Stimulated activated CD4-positive, alpha-beta T cell treated with anti-CD3 and anti-CD28 coated beads, TNF-alpha, amount 100 ng/mL, for 1 hour (primary cell): ENCODE data around the gene PRDM2.

ENCODE experiments used
- DNase-seq, 3 donors: peaks; one replicate each; pipeline ENCODE4 v3.0.0-alpha.2; 2020; ENCODE audit warnings: low read depth in 3 of 3, low spot score in 1 of 3

Gene PRDM2

DNA sequence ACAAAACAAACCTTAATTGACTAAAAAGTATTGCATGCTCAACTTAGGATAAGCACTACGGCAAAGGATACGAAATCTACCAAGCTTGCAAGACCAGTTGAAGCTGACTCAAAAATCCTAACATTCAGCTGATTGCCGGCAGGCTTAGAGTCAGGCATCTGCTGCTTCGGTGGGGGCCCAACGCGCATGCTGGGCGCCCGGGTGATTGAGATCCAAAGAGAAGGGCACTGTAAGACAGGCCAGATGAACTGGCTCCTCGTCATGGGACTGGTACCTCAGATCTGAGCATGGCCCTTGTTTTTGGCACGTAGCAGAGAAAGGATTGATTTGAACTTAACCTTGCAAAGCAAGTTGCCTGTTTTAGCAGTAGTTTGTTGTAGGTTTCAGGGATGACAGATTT, 86.6 kb downstream of the PRDM2 start:
- no peak for DNase-seq

GRCh38 chr1:13788795-13789194, 88.8 kb downstream of the PRDM2 start:
- DNase-seq: no peak

DNA sequence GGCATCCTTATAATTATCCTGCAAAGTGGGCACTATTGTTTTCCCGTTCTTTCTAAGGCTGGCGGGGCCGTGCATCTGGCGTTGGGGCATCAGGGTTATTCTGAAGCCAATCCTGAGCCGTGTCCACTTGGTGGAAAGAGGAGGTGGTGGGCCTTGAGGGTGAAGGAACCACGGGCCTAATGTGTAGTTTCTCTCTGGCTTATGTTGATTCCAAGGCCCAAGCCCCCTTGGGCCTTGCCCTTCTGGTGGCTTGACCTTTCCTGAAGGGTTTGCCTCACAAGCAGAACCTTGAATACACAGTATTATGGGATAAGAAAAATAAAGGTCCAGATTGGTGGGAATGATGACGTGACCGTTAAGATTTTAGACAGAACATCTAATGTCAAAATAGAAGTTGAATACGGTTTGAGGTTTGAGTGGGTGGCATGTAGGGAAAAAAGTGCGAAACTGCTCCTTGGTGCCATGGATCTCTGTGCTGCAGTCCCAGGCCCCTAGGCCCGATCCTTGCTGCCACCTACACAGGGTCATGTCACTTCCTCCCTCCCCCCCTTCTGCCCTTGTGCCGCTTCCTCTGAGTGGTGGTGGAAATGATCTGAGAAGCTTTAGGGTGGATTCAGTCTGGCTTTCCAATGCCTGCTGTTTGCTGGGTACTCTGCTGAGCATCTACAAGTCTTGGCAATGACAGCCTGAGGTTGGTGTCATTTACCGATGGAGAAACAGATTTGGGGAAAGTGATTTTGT, 90.5 kb downstream of the PRDM2 start:
- DNase-seq: no peak

DNA sequence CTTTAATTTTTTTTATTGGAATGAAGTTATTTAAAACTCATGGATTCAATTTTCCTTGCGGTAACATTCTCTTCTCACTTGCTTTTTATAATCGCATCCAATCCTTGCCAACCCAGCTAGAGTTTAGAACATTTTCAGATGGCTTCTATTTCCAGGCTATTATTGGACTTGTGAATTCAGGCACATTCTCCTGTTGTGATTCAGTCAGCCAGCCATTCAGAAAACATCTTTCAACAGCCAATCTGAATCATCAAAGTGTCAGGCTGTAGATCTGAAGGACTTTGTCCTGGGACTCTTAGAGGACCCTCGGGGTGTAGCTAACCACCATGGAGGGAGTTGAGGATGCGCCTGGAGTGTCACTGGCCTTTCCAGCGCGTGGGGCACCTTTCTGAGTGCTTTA, 92.4 kb downstream of the PRDM2 start:
- DNase-seq: no peak

GRCh38 chr1:13793088-13793730, 93.2 kb downstream of the PRDM2 start:
- DNase-seq: no peak

DNA sequence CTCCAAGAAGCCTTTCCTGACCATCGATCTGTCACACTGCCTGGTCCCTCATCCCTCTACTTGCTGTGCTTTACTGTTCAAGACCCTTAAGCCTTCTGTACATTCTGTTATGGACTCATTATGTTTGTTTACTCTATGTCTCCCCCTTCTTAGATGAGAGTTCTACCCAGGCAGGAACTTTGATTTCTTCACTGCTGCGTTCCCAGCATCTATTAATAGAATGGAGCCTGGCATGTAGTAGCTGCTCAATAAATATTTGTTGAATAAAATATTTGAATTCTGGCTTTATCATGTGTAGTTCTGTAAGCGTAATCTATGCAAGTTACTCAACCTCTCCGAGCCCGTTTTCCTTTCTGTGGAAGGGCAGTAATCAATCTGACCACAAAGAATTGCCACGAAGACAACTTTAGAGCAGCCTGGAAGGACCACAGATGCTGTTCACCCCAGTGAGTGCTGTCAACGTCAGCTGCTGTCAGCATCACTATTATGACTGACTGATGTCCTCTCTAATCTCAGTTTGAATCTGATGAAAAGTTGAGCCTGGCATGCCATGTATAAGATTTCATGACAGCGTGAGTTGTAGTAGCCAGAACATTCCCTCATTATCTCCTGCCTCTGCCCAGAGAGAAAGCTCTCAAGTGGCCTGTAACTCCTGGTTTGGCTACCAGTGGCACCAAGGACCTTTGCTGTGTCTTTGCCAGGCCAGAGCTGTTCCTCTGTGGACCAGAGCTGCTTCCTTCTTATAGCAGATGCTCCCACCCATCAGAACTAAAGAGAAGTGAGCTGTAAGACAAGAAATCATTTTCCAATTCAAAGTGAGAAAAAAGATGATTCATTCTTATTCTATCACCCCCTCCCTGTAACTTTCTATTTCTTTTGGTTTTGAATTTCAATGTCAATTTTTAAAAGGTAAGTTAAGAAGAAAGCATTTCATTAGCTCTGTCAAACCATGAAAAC, 94.5 kb downstream of the PRDM2 start:
- no peak for DNase-seq

DNA sequence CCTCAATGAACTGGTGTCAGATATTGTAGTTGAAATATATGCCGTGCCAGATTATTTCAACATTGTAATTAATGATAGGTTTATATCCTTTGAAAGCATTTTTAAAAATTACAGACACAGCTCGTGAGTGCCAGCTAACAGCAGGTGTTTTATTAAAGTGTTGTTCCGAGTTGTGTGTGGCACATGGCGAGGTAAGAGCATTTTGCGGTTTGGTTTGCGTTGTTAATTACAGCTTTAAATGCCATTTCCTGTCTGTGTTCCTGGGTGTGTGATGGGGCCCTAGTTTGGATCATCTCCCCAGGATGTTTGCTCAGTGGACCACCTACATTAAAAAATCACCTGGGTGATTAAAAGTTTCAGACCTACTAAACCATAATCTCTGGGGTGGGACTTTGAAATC, 97.4 kb downstream of the PRDM2 start:
- no peak for DNase-seq

DNA sequence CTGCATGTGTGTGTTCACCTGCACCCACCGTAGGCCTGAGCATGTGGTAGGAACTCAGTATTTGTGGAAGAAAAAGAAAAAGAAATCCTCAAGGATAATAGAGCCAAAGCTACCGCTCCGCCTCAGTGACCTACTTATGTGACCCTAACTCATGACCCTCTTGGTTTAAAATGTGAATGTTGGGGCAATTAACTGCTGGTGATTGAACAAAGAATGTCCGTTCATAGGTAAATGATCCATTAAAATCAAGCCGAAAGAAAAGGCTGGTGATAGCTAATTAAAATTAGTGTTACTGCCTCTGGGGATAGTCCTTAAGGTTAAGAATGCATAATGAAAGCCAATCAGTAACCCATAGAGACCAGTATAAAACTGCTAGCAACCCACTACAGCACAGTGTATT, 98.1 kb downstream of the PRDM2 start:
- no peak for DNase-seq

DNA sequence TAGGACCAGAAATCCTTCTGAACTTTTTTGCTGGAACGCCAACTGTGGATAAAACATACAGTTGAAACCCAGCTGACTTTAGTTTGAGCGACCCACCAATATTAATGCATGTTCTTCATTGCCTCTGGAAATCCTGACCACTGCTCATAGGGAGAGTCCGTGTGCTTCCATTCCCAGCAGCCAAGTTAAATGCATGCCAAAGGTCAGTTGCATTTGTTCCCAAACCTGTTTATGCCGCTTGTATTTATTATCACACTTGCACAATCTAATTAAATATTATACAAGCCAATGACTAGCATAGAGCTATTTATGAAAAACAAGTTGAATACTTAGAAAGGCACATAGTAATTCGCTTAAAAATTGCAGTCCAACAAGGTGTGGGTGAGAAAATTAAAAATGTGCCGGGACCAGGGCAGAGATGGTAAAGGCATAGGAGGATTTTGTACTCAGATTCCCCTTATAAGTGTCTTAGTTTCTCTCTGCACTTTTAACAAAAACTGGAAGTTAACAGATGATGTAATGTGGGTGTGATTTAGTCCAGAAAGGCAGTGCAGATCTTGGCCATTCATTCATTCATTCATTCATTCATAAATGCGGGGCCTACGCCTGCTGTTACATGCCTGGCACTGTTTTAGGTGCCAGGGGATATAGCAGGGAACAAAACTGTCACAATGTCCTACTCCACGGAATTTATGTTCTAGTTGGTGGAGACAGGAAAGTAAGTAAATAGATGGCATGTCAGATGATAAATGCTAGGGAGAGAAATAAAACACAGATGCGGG, 99.7 kb downstream of the PRDM2 start:
- DNase-seq: no peak

DNA sequence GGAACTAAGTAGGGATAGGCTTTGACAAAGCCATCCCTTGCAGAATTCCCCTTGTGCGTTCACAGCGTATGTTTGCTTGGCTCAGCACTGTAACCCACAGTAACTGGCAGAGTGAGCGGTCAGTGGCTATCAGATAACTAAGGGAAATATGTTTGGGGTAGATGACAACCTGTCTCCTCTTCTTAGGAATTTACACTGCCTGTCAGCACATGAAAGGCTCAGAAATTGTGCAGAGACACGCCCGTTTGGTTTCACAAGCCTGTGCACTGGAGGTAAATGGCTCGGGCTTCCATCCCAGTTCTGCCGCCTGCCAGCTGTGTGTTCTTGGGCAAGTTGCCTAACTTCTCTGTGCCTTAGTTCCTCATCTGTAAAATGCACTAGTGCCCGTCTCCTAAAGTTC, 101.2 kb downstream of the PRDM2 start:
- DNase-seq: no peak

GRCh38 chr1:13801655-13802486, 101.9 kb downstream of the PRDM2 start:
- no peak for DNase-seq

GRCh38 chr1:13802782-13803545, 103.0 kb downstream of the PRDM2 start:
- no peak for DNase-seq

DNA sequence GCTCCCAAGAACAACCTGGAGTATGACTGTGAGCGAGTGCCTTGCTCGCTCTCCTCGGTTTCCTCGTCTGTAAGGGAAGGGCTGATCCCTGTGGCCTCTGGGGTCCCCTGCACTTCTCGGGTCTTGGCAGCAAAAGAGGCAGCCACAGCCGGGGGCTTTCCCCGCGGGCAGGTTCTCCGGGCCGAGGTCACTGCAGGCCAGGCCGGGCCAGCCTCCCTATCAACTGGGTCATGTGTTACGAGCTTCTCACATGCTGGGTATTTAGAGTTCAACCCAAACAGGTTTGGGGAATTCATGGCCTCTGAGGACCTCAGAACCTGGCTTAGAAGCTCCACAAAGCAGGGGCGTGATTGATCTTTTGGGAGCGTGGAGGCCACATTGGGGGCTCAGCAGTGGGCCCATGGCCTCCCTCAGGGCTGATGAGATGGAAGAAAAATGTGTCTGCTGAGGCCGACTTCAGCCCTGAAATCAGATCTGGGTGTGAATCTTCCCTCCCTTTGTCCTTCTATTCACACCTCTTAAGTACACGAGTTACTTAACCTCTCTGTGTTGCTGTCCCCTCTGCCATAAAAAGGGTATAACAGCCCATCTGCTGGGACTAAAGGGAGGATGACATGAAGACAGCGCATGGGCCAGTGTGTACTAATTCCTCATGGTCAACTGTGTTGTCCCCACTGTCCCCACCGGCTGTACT, 103.7 kb downstream of the PRDM2 start:
- DNase-seq: no peak

DNA sequence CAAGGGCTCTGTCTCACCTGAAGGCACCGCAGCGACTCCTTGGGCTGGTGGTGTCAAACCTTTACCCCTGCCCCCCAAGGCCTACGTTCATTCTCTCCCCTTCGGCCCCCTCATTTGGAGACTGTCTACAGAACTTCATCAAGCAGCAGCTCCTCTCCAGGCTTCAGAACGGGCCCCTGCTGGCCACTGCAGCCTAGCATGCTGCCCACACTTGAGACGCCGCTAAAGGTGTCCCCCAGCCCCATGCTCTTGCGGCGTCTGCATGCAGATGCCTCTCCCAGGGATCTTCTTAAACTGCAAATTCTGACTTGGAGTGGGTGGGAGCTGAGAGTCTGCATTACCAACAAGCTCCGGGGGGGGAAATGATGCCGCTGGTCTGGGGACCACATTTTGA, 104.2 kb downstream of the PRDM2 start:
- no peak for DNase-seq

DNA sequence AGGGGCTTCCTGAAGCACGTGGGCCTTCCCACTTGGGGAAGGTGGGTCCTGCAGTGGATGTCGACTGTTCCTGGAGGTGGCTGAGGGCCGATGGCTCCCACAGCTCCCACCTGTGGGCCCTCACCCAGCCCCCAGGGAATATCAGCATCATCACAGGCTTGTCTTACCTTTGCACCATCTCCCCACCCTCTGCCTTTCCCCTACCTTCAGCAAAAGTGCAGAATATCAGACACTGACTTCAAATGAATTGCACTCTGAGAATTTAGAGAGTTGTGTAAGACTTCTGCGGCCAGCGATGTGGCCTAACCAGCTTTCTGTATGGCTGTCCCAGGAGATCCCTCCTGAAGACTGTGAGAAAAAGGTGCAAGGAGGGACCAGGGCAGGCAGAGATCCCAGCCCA, 105.4 kb downstream of the PRDM2 start:
- DNase-seq: no peak

DNA sequence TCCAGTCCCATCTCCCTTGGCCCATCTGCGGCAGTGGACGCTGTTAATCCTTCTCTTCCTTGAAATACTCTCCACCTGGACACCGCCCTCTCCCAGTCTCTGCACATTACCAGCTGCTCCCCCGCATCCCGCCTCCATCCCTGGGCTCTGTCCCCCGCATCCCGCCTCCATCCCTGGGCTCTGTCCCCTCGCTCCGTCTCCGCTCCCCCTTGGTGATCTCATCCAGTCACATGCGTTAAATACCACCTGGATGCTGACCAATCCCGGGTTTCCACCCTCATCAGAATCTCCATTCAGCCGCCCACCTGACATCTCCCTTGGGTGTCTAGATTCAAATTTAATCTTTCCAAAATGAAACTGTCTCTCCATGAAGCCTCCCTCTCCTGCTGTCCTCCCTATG, 106.1 kb downstream of the PRDM2 start:
- no peak for DNase-seq

DNA sequence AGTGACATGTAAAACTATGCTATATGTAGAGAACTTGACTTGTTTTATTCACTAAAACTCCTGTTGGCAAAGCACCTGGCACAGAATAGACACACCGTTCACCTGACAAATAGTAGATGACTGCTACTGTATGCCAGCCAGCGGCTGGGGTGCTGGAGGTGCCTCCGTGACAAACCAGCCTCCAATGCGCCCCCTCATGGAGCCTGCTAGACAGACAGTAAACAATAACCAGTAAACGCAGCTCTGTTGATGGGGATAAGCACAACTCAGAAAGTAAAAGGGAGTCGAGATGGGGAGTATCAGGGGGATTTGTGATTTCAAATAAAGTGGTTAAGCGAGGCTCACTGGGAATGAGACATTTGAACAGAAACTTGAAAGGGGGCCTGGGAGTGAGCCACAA, 107.2 kb downstream of the PRDM2 start:
- DNase-seq: no peak

GRCh38 chr1:13808729-13809131, 108.7 kb downstream of the PRDM2 start:
- no peak for DNase-seq
